Activated CD4-positive, alpha-beta T cell treated with anti-CD3 and anti-CD28 coated beads, Interleukin-2, amount 50 U/mL, for 1 hour (primary cell): ENCODE results near the gene PRR33.
"Not testable (repeated sequence)": the region's sequence is repeated elsewhere in the genome, so short reads cannot be mapped to it uniquely, and the experiment has no call there.

Experiments used
- DNase-seq: peaks from one replicate; pipeline ENCODE4 v3.0.0-alpha.2; 2020

PRR33 gene

GRCh38 chr11:1874441-1875092 lies 17.1 kb downstream of the PRR33 start:
- DNase-seq, result not testable (repeated sequence)

DNA sequence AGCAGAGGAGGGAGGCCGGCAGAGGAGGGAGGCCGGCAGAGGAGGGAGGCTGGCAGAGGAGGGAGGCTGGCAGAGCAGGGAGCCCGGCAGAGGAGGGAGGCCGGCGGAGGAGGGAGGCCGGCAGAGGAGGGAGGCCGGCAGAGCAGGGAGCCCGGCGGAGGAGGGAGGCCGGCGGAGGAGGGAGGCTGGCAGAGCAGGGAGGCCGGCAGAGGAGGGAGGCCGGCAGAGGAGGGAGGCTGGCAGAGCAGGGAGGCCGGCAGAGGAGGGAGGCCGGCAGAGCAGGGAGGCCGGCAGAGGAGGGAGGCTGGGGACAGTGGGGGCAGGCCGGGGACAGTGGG lies 17.9 kb downstream of the PRR33 start:
- not testable (repeated sequence) for DNase-seq

GRCh38 chr11:1873048-1873812 lies 18.5 kb downstream of the PRR33 start:
- no peak for DNase-seq

- DNase-seq, result no peak
These were observed 19.3 kb downstream of the PRR33 start for GRCh38 chr11:1872267-1872985.

DNA sequence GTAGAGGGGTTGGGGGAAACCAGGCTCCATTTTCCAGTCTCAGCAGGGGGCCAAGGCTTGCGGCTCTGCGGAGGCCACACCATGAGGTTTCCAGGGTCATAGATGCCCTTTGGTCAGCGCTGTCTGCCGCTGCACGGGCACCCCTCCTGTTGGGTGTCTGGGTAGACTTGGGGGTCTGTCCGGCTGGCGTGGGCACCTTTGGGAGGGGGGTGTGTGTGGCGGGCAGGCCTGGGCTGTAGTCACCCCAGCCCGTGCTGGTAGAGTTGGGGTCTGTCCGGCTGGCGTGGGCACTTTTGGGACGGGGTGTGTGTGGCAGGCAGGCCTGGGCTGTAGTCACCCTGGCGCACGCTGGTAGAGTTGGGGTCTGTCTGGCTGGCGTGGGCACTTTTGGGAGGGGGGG lies 20.2 kb downstream of the PRR33 start:
- no peak for DNase-seq

DNA sequence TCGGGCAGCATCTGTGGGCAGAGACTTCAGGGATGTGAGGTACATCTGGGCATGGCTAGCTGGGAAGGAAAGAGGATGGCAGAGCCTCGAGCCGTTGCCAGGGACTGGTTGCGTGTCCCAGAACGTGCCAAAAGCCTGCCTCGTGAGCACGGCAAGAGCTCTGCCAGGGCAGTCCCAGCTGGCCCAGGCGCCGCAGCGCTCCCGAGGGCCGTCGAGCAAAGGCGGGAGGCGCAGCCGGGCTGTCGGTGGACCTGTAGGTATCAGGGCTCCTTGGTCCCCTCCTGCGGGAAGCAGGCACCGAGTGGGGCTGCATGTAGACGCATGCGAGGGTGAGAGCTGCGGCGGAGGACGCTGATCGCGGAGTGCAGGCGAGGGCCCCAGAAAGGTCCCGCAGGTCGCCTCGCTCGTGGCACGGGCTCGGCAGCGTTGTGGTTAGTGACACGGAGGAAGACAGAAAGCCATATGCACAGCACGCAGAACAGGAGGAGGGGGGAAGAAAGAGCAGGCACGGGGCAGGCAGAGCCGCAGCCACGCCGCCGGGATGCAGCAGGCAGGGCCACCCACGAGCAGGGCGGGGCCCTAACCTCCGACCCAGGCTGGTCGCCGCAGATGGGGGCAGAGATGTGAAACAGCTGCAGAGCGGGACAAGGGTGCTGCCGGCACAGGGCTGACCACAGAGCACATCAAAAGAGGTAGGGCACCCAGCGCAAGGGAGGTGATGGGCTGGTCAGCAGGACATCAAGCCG lies 20.8 kb downstream of the PRR33 start:
- DNase-seq, result peak; percentile 47

DNA sequence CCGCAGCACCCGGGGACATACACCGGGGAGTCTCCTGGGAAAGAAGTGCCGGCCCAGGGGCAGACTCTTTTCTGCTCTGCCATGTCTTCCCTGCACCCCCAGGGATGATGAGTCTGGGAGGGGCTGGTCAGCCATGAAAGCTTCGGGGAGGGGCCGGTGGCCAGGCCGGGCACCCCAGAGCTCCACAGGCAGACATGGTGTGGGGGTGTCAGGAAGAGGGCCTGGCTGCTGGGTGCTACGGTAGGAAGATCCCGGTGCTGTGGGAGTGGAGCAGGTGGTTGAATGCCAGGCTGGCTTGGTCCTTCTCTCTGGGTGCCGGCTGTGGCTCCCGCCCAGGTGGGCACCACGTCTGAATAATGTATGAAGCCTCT lies 21.4 kb downstream of the PRR33 start:
- DNase-seq, result no peak

- DNase-seq, result no peak
These were observed 22.0 kb downstream of the PRR33 start for GRCh38 chr11:1869427-1870325.

- DNase-seq, result no peak
These were observed 22.9 kb downstream of the PRR33 start for GRCh38 chr11:1868636-1869291.

DNA sequence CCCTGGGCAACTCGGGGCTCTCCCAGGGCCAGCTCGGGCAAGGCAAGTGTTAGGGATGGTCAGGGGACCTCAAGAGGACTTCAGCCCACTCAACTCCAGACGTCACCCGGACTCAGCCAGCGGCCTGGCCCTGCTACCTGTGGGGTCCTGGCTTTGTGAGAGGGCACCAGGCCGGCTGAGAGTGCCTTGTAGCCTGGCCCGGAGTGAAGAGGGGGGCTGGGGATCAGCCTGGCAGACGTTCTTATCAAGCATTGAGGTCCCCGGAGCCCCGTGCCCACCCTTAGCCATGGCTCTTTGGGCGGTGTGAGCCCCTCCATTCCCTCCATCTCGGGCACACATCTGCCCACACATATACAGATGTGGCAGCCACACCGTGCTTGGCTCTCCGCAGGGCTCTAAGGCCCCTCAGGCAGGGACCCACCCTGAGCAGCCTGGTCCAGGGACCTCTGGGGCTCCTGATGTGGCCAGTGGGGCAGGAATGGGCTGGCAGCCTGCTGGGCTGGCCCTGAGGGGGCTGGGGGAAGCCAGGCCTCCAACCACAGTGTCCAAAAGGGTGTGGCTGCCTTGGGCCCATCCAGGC lies 23.5 kb downstream of the PRR33 start:
- DNase-seq, result no peak

GRCh38 chr11:1867381-1867780 lies 24.3 kb downstream of the PRR33 start:
- DNase-seq, result no peak

GRCh38 chr11:1866776-1867175 lies 24.9 kb downstream of the PRR33 start:
- no peak for DNase-seq

DNA sequence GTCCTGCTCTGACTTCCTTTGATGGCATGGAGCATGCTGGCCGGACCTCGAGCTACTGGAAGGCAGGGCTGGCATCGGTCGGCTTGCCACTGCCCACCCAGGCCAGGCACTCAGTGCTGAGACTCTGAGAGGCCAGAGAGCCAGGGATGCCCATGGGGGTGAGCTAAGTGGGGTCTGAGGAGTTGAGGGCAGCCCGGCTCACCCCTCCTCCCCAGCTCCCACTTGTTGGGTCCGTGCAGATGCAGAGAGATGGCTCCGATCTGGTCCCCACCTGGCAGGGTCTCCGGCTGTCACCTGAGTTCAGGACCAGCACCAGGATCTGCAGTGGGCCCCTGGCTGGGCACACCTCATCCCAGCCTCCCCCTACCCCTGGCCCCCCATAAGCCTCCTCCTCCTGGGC lies 25.5 kb downstream of the PRR33 start:
- DNase-seq, result no peak

DNA sequence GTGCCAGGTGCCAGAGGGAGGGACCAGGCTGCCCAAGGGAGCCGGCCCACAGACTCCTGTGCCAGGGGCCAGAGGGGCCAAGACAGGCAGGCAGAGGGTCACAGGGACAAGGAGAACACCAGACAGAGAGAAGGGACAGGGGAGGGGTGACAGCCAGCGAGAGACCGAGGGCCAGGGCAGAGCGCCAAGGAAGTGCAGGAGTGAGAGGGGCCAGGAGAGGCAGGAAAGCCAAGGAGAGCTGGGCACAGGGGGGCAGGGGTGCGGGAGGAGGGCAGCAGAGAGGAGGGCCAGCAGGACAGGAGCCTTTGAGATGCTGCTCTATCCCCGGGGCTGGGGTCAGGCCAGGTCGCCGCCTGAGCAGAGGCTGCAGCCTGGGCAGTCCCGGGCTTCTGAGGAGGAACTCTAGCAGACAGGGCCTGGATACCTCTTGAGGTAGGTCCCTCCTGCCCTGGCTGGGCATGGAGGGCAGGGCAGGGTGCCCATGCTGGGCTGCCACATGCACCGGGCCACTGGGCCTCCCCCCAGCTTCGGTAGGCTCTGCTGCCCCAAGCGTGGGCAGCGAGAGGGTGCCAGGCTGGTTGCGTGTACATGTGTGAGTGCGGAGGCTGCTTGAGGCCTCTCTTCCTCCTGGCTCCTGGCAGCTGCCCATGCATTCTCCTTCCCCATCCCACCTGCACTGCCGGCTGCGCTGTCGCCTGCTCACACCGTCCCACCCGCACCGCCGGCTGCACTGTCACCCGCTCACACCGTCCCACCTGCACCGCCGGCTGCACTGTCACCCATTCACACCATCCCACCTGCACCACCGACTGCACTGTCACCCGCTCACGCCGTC lies 26.6 kb downstream of the PRR33 start:
- DNase-seq, result no peak

DNA sequence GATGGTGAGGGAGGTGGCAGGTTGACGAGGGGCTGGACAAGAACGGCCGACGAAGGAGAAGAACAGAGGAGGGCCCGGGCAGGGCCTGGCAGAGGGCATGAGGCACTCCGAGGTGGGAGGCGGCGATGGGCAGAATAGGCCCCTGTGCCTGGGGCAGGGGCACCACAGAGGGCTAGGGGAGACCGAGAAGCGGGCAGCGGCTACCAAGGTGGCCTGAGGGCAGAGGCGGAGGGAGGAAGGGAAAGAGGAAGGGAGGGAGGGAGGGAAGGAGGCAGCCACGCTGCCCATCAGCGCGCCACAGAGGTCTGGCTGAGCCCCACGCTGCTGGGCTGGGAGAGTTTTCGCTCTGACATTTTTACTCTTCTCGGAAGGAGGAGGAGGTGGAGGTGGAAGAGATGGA lies 27.5 kb downstream of the PRR33 start:
- no peak for DNase-seq

GRCh38 chr11:1863352-1864216 lies 28.1 kb downstream of the PRR33 start:
- DNase-seq, result no peak

DNA sequence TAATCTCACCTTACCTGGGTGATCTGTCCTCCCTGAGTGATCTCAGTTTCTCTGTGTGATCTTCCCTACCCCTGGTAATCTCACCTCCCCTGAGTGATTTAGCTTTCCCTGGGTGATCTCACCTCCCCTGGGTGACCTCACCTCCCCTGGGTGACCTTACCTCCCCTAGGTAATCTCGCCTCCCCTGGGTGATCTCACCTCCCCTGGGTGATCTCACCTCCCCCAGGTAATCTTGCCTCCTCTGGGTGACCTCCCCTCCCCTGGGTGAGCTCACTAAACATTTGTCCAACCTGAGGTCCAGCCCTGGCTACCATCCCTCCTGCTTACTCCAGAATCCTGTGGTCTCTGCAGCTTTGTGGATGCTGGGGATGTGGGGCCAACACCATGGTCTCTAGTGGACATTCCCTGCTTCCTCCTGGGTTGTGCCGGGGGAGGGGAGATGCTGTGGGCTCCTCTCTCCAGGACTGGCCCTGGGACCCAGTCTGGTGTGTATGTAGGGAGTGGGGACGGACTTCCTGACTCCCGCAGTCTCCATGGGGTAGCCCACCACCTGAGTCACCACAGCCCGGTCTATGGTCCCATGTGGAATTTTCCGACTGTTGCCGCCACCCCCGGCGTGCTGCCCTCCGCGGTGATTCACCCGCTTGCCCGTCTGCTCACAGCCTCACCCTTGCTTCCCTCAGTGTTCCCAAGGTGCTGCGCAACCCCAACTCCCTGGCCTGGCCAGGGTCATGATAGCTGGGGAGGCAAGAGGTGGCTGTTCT lies 28.9 kb downstream of the PRR33 start:
- DNase-seq, result no peak
